Left lobe of liver (tissue), 2 donors: ENCODE measurements around the gene KCNQ1. TPM values are rescaled to one million over a fixed set of nuclear protein-coding genes. Genes with fewer than 3 reads are reported as not detected.

ENCODE experiments used
- ATAC-seq: fragments of 200-7000 bp; cut with Tn5 transposase; one replicate; pipeline ENCODE4 v1.9.1; 2020; ENCODE audit warnings: mild to moderate bottlenecking, moderate library complexity
- DNase-seq: peaks from one replicate; pipeline ENCODE4 v3.0.0-alpha.2; 2020; ENCODE audit warnings: low spot score
- total RNA-seq: library from RNA; stranded (reverse); gene quantifications from one replicate; pipeline ENCODE4 v1.2.1, GENCODE V29; 2021
- donor health status: DM: no; HTN: no; CAD: no; lungs with moderate emphysema.
- donor health status: DM: no; HTN: yes; CAD: no.

The KCNQ1 gene
- total RNA-seq, 1 donor from 2014 or later, result 2.1 TPM

- DNase-seq (no peak), ATAC-seq (no peak)
Observed at GRCh38 chr11:2837651-2838050, 392.8 kb downstream of the KCNQ1 start.

- DNase-seq (no peak), ATAC-seq (no peak)
Observed at GRCh38 chr11:2838091-2838490, 393.3 kb downstream of the KCNQ1 start.

- DNase-seq (no peak), ATAC-seq (no peak)
Observed at GRCh38 chr11:2838676-2839294, 394.0 kb downstream of the KCNQ1 start.

- ATAC-seq (no peak), DNase-seq (no peak)
Observed at GRCh38 chr11:2839395-2839943, 394.7 kb downstream of the KCNQ1 start.

- ATAC-seq, result no peak
- no peak for DNase-seq
Observed at GRCh38 chr11:2841411-2842190, 396.8 kb downstream of the KCNQ1 start.

- DNase-seq, result no peak
- ATAC-seq, result no peak
Observed at GRCh38 chr11:2842876-2843275, 398.1 kb downstream of the KCNQ1 start.

GRCh38 chr11:2843551-2843950 lies 398.7 kb downstream of the KCNQ1 start:
- ATAC-seq, result no peak
- no peak for DNase-seq

- ATAC-seq (no peak), DNase-seq (no peak)
Observed at GRCh38 chr11:2844116-2844842, 399.5 kb downstream of the KCNQ1 start.

GRCh38 chr11:2844996-2845395 lies 400.2 kb downstream of the KCNQ1 start:
- ATAC-seq, result no peak

GRCh38 chr11:2846056-2846455 lies 401.2 kb downstream of the KCNQ1 start:
- DNase-seq (no peak), ATAC-seq (no peak)

More at GRCh38 chr11:2844996-2845395, 400.2 kb downstream of the KCNQ1 start:
- no peak for DNase-seq

- ATAC-seq (no peak), DNase-seq (no peak)
Observed at GRCh38 chr11:2846470-2846869, 401.7 kb downstream of the KCNQ1 start.

- DNase-seq, result no peak
- no peak for ATAC-seq
Observed at GRCh38 chr11:2847561-2847960, 402.8 kb downstream of the KCNQ1 start.

- ATAC-seq (no peak), DNase-seq (no peak)
Observed at GRCh38 chr11:2848497-2848896, 403.7 kb downstream of the KCNQ1 start.

GRCh38 chr11:2849994-2850770 lies 405.4 kb downstream of the KCNQ1 start:
- no peak for ATAC-seq
- no peak for DNase-seq

GRCh38 chr11:2853401-2853800 lies 408.6 kb downstream of the KCNQ1 start:
- ATAC-seq, result no peak

GRCh38 chr11:2853997-2854560 lies 409.3 kb downstream of the KCNQ1 start:
- ATAC-seq, result no peak
- DNase-seq, result no peak

More at GRCh38 chr11:2853401-2853800, 408.6 kb downstream of the KCNQ1 start:
- no peak for DNase-seq

GRCh38 chr11:2855162-2855561 lies 410.4 kb downstream of the KCNQ1 start:
- DNase-seq, result no peak

GRCh38 chr11:2857276-2857675 lies 412.5 kb downstream of the KCNQ1 start:
- DNase-seq, result no peak
- ATAC-seq, result no peak

More at GRCh38 chr11:2855162-2855561, 410.4 kb downstream of the KCNQ1 start:
- ATAC-seq, result no peak

GRCh38 chr11:2857918-2858317 lies 413.1 kb downstream of the KCNQ1 start:
- ATAC-seq (no peak), DNase-seq (no peak)

- ATAC-seq (no peak), DNase-seq (no peak)
Observed at GRCh38 chr11:2858995-2859698, 414.3 kb downstream of the KCNQ1 start.
